Measurements from ENCODE around the gene SLC22A8.

The SLC22A8 gene

GRCh38 chr11:62958547-62959421 lies 56.9 kb downstream of the SLC22A8 start:
- no peaks in the 10 kb centered on the region for H3K79me1 ChIP-seq (replicated peaks; ENCODE audit: low read length, poor library complexity, severe bottlenecking)
- no peak overlapping the region for H2BK120ac ChIP-seq (ENCODE audit: low read depth, low read length)
- no peaks in the 10 kb centered on the region for H3K9me3 ChIP-seq (ENCODE audit: control insufficient read depth, low read length)

DNA sequence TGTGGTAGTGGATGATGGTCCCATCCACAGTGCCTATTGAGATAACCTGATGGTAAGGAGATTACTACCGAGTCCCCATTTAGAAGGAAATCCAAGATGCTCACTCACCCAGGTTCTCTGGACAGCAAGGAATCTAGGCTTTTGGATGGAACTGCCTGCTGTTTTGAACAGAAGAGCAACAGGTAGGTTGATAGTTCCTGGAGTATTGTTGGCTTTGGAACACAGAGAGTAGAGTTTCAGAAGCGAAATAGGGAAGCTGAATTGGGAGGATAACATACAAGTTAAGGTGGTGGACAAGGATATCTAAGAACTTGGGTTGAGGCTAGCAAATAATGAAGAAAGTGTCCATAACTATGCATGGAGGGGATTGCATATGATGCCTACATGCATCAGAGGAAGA lies 58.5 kb downstream of the SLC22A8 start:
- no peak overlapping the region for H2AK5ac ChIP-seq (ENCODE audit: low read length, severe bottlenecking)
- no peak overlapping the region for H3K14ac ChIP-seq (ENCODE audit: low read length in 2 of 2)
- no peaks in the 10 kb centered on the region for H3K4me1 ChIP-seq (ENCODE audit: control insufficient read depth, insufficient read depth, low read depth, low read length)
- 76% methylated on average over 2 of the region's 2 CpGs for WGBS
- no peak overlapping the region for H3K23ac ChIP-seq (ENCODE audit: low read length in 2 of 2)
- no peak overlapping the region for H2BK15ac ChIP-seq (ENCODE audit: low read depth, poor library complexity, severe bottlenecking)
- no peak overlapping the region for H3K4me2 ChIP-seq (ENCODE audit: low read length, poor library complexity, severe bottlenecking)
- no peak overlapping the region for H4K91ac ChIP-seq (ENCODE audit: low read length)
- H3K79me1 ChIP-seq (replicated peaks; ENCODE audit: low read length, poor library complexity, severe bottlenecking): no peaks in the 10 kb centered on the region
- H3K27me3 ChIP-seq (ENCODE audit: control insufficient read depth in 1 of 2, insufficient read depth in 1 of 2, low read length in 2 of 2): peaks cover 0 to 2% of the 10 kb centered on the region in 2 experiments
- no peak overlapping the region for H3K4ac ChIP-seq (ENCODE audit: low read depth in 1 of 2, low read length in 2 of 2)
- no peaks in the 10 kb centered on the region for H3K36me3 ChIP-seq (ENCODE audit: control insufficient read depth in 1 of 2, insufficient read depth in 2 of 2, low read depth in 1 of 2, low read length in 2 of 2)
- H3K18ac ChIP-seq (ENCODE audit: low read depth in 1 of 2, low read length in 2 of 2): no peak overlapping the region
- no peaks in the 10 kb centered on the region for H3K9me3 ChIP-seq (ENCODE audit: control insufficient read depth, low read length)
- H2BK12ac ChIP-seq (ENCODE audit: low read length in 2 of 2): no peak overlapping the region
- no peak overlapping the region for H2AFZ ChIP-seq (ENCODE audit: low read depth, low read length)
- no peak overlapping the region for H2BK120ac ChIP-seq (ENCODE audit: low read depth, low read length)
- H3K4me3 ChIP-seq (ENCODE audit: insufficient read depth in 1 of 2, low read depth in 1 of 2, low read length in 2 of 2): no peak overlapping the region
- no peak overlapping the region for H2BK5ac ChIP-seq (ENCODE audit: low read depth, low read length, poor library complexity, severe bottlenecking)
- H3K27ac ChIP-seq (ENCODE audit: low read length, poor library complexity, severe bottlenecking): no peak overlapping the region
- no peak overlapping the region for H4K8ac ChIP-seq (ENCODE audit: low read length)
- no peak for DNase-seq
- no peak overlapping the region for H3K9ac ChIP-seq (ENCODE audit: low read length)

More at GRCh38 chr11:62958547-62959421, 56.9 kb downstream of the SLC22A8 start:
- no peak overlapping the region for H3K27ac ChIP-seq (ENCODE audit: low read length, poor library complexity, severe bottlenecking)
- no peak overlapping the region for H2BK15ac ChIP-seq (ENCODE audit: low read depth, poor library complexity, severe bottlenecking)
- H3K4me1 ChIP-seq (ENCODE audit: control insufficient read depth, insufficient read depth, low read depth, low read length): no peaks in the 10 kb centered on the region
- H3K9ac ChIP-seq (ENCODE audit: low read length): peak overlapping the region; percentile 65
- H3K23ac ChIP-seq (ENCODE audit: low read length in 2 of 2): no peak overlapping the region
- peaks cover 0 to 2% of the 10 kb centered on the region in 2 experiments for H3K27me3 ChIP-seq (ENCODE audit: control insufficient read depth in 1 of 2, insufficient read depth in 1 of 2, low read length in 2 of 2)
- no peak overlapping the region for H2BK5ac ChIP-seq (ENCODE audit: low read depth, low read length, poor library complexity, severe bottlenecking)
- no peak overlapping the region for H2BK12ac ChIP-seq (ENCODE audit: low read length in 2 of 2)
- H3K4me3 ChIP-seq (ENCODE audit: insufficient read depth in 1 of 2, low read depth in 1 of 2, low read length in 2 of 2): peak overlapping the region in 1 of 2 experiments; percentile 58
- no peak overlapping the region for H3K18ac ChIP-seq (ENCODE audit: low read depth in 1 of 2, low read length in 2 of 2)
- H3K14ac ChIP-seq (ENCODE audit: low read length in 2 of 2): no peak overlapping the region
- 64% methylated on average over 10 of the region's 11 CpGs for WGBS
- no peak overlapping the region for H2AK5ac ChIP-seq (ENCODE audit: low read length, severe bottlenecking)
- H3K36me3 ChIP-seq (ENCODE audit: control insufficient read depth in 1 of 2, insufficient read depth in 2 of 2, low read depth in 1 of 2, low read length in 2 of 2): no peaks in the 10 kb centered on the region
- H4K8ac ChIP-seq (ENCODE audit: low read length): no peak overlapping the region
- H3K4me2 ChIP-seq (ENCODE audit: low read length, poor library complexity, severe bottlenecking): no peak overlapping the region
- H4K91ac ChIP-seq (ENCODE audit: low read length): no peak overlapping the region
- peak; percentile 23 for DNase-seq
- H3K4ac ChIP-seq (ENCODE audit: low read depth in 1 of 2, low read length in 2 of 2): no peak overlapping the region
- H2AFZ ChIP-seq (ENCODE audit: low read depth, low read length): no peak overlapping the region

- Histone ChIP-seq H3K27ac (ENCODE audit: low read length, poor library complexity, severe bottlenecking) (no peak overlapping the region), H4K8ac (ENCODE audit: low read length) (no peak overlapping the region), H2AK5ac (ENCODE audit: low read length, severe bottlenecking) (no peak overlapping the region), H3K4me2 (ENCODE audit: low read length, poor library complexity, severe bottlenecking) (no peak overlapping the region), H3K36me3 (ENCODE audit: control insufficient read depth in 1 of 2, insufficient read depth in 2 of 2, low read depth in 1 of 2, low read length in 2 of 2) (no peaks in the 10 kb centered on the region), H3K4ac (ENCODE audit: low read depth in 1 of 2, low read length in 2 of 2) (no peak overlapping the region), H2BK15ac (ENCODE audit: low read depth, poor library complexity, severe bottlenecking) (no peak overlapping the region), H3K79me1 (replicated peaks; ENCODE audit: low read length, poor library complexity, severe bottlenecking) (no peaks in the 10 kb centered on the region), H3K14ac (ENCODE audit: low read length in 2 of 2) (no peak overlapping the region), H3K18ac (ENCODE audit: low read depth in 1 of 2, low read length in 2 of 2) (no peak overlapping the region), H3K27me3 (ENCODE audit: control insufficient read depth in 1 of 2, insufficient read depth in 1 of 2, low read length in 2 of 2) (peaks cover 0 to 2% of the 10 kb centered on the region in 2 experiments), H3K23ac (ENCODE audit: low read length in 2 of 2) (no peak overlapping the region), H3K9me3 (ENCODE audit: control insufficient read depth, low read length) (no peaks in the 10 kb centered on the region), H3K4me3 (ENCODE audit: insufficient read depth in 1 of 2, low read depth in 1 of 2, low read length in 2 of 2) (no peak overlapping the region), H3K9ac (ENCODE audit: low read length) (no peak overlapping the region), H2AFZ (ENCODE audit: low read depth, low read length) (no peak overlapping the region), H3K4me1 (ENCODE audit: control insufficient read depth, insufficient read depth, low read depth, low read length) (no peaks in the 10 kb centered on the region), H2BK12ac (ENCODE audit: low read length in 2 of 2) (no peak overlapping the region), H2BK120ac (ENCODE audit: low read depth, low read length) (no peak overlapping the region), H2BK5ac (ENCODE audit: low read depth, low read length, poor library complexity, severe bottlenecking) (no peak overlapping the region), H4K91ac (ENCODE audit: low read length) (no peak overlapping the region)
- DNase-seq: no peak
- 80% methylated on average over 5 of the region's 5 CpGs for WGBS
Measured at GRCh38 chr11:62954478-62954877, 61.2 kb downstream of the SLC22A8 start.

DNA sequence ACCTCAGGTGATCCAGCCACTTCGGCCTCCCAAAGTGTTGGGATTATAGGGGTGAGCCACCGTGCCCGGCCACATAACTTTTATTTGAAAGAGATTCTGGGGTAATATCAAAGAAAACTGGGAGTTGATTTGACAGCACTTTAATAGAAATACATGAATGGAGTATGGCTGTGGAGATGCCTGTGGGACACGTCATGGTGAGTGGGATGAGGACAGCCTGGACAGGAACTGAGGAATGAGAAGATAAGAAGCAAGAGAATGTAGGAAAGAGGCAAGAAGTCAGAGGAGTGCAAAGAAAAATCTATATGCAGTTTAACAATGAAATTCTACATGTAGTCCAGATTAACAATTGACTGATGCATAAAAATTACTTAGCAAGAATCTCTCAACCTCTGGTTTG lies 61.8 kb downstream of the SLC22A8 start:
- peaks cover 2 to 3% of the 10 kb centered on the region in 2 experiments for H3K27me3 ChIP-seq (ENCODE audit: control insufficient read depth in 1 of 2, insufficient read depth in 1 of 2, low read length in 2 of 2)
- no peaks in the 10 kb centered on the region for H3K4me1 ChIP-seq (ENCODE audit: control insufficient read depth, insufficient read depth, low read depth, low read length)
- no peaks in the 10 kb centered on the region for H3K36me3 ChIP-seq (ENCODE audit: control insufficient read depth in 1 of 2, insufficient read depth in 2 of 2, low read depth in 1 of 2, low read length in 2 of 2)
- no peak overlapping the region for H3K23ac ChIP-seq (ENCODE audit: low read length in 2 of 2)
- H3K4ac ChIP-seq (ENCODE audit: low read depth in 1 of 2, low read length in 2 of 2): no peak overlapping the region
- H4K8ac ChIP-seq (ENCODE audit: low read length): no peak overlapping the region
- H3K14ac ChIP-seq (ENCODE audit: low read length in 2 of 2): no peak overlapping the region
- no peak overlapping the region for H3K27ac ChIP-seq (ENCODE audit: low read length, poor library complexity, severe bottlenecking)
- H3K9me3 ChIP-seq (ENCODE audit: control insufficient read depth, low read length): no peaks in the 10 kb centered on the region
- no peak overlapping the region for H3K18ac ChIP-seq (ENCODE audit: low read depth in 1 of 2, low read length in 2 of 2)
- no peaks in the 10 kb centered on the region for H3K79me1 ChIP-seq (replicated peaks; ENCODE audit: low read length, poor library complexity, severe bottlenecking)
- no peak overlapping the region for H2BK5ac ChIP-seq (ENCODE audit: low read depth, low read length, poor library complexity, severe bottlenecking)
- H2AK5ac ChIP-seq (ENCODE audit: low read length, severe bottlenecking): no peak overlapping the region
- 84% methylated on average over 4 of the region's 4 CpGs for WGBS
- H3K4me2 ChIP-seq (ENCODE audit: low read length, poor library complexity, severe bottlenecking): no peak overlapping the region
- H3K4me3 ChIP-seq (ENCODE audit: insufficient read depth in 1 of 2, low read depth in 1 of 2, low read length in 2 of 2): no peak overlapping the region
- H3K9ac ChIP-seq (ENCODE audit: low read length): no peak overlapping the region
- H2AFZ ChIP-seq (ENCODE audit: low read depth, low read length): no peak overlapping the region
- DNase-seq: no peak
- H4K91ac ChIP-seq (ENCODE audit: low read length): no peak overlapping the region
- H2BK12ac ChIP-seq (ENCODE audit: low read length in 2 of 2): no peak overlapping the region
- H2BK15ac ChIP-seq (ENCODE audit: low read depth, poor library complexity, severe bottlenecking): no peak overlapping the region
- H2BK120ac ChIP-seq (ENCODE audit: low read depth, low read length): no peak overlapping the region
